Measurements from ENCODE around the gene GTPBP6. TPM values are rescaled to one million over a fixed set of nuclear protein-coding genes. Genes with fewer than 3 reads are reported as not detected.

Gene GTPBP6, protein sequence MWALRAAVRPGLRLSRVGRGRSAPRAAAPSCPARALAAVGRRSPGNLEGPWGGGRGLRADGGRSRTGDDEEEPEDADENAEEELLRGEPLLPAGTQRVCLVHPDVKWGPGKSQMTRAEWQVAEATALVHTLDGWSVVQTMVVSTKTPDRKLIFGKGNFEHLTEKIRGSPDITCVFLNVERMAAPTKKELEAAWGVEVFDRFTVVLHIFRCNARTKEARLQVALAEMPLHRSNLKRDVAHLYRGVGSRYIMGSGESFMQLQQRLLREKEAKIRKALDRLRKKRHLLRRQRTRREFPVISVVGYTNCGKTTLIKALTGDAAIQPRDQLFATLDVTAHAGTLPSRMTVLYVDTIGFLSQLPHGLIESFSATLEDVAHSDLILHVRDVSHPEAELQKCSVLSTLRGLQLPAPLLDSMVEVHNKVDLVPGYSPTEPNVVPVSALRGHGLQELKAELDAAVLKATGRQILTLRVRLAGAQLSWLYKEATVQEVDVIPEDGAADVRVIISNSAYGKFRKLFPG
- total RNA-seq: 51.4 TPM
- long read RNA-seq, transcript GTPBP6-201 (10 exons, 1,907 nt): major isoform, 92 of 117 reads
- long read RNA-seq, partial matches to known transcripts: 10 of 117 reads
- long read RNA-seq, other reads (novel, unspliced or antisense): 15 of 117 reads

GRCh38 chrX:318739-319578 is at the start of gene GTPBP6:
GTPBP6 (minus strand) TSS chrX:318796; CDS start chrX:318787, 9 bp downstream.
- ATAC-seq: peak; percentile 95
- DNase-seq (ENCODE audit: missing footprints): peak; percentile 100
- intact Hi-C loops (cut with DNase I): loop anchor here (2.0 to 5.0 kb wide), 3 partner anchors 50 to 93 kb away; partner anchors contain the start of gene PPP2R3B

DNA sequence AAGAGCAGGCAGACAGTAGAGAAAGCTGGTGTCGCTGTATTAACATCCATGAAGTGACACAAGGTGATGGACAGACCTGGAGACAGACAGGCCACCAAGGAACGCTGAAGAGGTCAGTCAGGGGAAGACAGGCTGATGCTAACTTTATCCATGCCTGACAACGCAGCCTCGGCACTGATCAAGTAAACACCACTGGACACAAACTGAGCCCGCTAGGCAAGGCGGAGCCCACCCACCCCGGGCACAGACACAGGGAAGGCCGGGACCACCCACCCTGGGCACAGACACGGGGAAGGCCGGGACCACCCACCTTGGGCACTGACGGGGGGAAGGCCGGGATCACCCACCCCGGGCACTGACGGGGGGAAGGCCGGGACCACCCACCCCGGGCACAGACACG is 49.3 kb upstream of the GTPBP6 start:
- peak; percentile 46 for DNase-seq (ENCODE audit: missing footprints)
- intact Hi-C loops (cut with DNase I): loop anchor here (2.0 kb wide), 1 partner anchor 49 kb away; the partner anchor contains the start of gene GTPBP6
- no peak for ATAC-seq

DNA sequence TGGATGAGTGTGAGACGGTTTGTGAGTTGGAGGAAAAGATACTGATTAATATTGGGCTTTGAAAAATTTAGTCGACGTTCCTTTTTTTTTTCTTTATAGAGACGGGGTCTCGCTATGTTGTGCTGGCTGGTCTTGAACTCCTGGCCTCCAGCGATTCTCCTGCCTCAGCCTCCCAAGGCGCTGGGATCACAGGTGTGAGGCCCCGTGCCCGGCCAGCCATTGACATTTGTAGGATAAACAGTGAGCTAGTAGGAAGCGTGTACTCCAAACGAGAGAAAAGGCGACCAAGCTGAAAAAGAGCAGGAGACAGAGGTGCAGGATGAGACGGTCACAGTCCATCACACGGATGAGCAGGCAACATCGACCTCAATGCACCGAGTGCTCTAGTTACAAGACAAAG is 48.8 kb upstream of the GTPBP6 start:
- intact Hi-C loops (cut with DNase I): no loop called here
- DNase-seq (ENCODE audit: missing footprints): peak; percentile 18
- ATAC-seq: no peak

DNA sequence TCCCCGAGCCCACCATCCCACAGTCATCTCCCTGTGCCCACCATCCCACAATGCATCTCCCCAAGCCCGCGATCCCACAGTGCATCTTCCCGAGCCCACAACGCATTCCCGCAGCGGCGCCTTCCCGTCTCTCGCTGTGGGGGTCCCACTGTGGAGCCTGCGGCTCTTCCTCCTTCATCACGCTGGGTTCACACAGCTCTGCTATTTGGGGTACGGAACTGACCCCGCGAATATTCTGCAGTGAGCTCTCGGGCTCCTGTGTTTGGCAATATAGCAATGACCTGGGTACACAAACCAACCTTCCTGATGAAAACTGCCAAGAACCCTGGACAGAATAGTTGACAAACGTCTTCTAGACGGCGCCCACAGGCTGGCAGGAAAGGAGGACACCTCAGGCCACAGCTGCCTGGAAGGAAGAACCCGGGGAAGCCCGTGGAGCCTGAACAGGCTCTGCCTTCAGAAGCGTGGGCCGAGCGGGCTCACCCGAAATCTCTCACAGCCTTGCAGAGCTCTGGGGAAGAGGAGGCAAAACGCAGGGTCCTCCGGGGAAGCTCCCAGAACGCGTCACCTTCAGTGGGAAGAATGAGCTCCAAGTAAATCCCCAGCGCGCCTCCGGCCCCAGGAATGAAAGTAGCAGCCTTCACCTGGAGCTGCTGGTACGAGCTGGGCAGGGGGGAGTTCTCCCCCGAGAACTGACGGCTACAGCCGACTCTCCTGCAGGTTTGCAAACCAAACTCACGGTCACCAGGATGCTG is 45.2 kb upstream of the GTPBP6 start:
- ATAC-seq (no peak), DNase-seq (ENCODE audit: missing footprints) (peak; percentile 48)
- intact Hi-C loops (cut with DNase I): no loop called here

GRCh38 chrX:362937-363620 is 44.5 kb upstream of the GTPBP6 start:
- ATAC-seq: no peak
- intact Hi-C loops (cut with DNase I): no loop called here
- peak; percentile 25 for DNase-seq (ENCODE audit: missing footprints)

DNA sequence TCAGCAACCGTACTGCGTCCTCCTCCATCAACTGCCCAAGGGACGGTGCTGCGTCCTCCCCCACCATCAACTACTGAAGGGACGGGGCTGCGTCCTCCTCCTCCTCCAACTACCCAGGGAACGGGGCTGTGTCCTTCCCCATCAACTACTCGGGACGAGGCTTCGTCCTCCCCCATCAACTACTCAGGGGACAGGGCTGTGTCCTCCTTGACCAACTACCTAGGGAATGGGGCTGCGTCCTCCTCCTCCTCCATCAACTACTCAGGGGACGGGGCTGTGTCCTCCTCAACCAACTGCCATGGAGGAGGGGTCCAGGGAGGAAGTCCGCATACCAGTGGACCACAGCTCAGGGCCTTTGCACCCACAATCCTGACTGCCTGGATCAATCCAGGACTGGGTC is 43.8 kb upstream of the GTPBP6 start:
- intact Hi-C loops (cut with DNase I): no loop called here
- DNase-seq (ENCODE audit: missing footprints) (peak; percentile 46), ATAC-seq (peak; percentile 7)

DNA sequence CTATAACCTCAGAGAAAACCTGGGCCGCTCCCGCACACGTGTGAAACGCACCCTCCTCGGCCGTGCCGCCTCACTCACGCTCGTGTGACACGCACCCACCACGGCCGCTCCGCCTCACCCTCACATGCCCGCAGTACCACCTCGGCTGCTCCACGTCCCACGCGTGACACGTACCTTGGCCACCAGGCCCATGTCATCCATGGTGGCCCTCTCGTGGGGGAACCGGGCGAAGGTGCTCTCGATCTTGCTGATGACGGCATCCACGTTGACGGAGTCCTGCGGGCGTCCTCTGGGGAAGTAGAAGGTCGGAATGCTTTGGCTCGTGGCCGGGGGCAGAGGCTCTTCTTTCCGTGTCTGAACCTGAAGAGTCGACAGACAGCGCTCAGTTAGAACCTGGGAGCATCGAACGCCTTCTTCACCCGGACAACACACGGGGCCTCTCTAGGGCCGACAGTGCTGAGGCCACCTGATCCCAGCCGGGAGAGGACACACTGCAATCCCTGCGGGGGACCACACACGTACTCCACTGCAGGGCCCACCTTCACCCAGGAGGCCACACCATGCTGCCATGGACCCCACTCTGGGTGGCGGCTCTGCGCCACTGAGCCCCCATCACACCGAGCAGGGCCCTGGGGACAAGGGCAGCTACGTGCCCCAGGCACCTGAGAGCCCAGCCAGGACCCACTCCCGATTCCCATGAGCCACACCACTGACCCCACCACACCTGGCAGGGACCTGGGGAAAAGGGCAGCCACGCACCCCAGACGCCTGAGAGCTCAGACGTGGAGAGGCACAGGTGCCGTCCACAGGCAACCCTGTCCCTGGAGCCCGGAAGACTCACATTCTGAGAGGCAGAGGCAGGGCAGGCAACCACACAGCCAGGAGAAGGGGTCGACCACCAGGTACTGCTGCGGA is 42.9 kb upstream of the GTPBP6 start:
- ATAC-seq: no peak
- peak; percentile 52 for DNase-seq (ENCODE audit: missing footprints)
- intact Hi-C loops (cut with DNase I): no loop called here

DNA sequence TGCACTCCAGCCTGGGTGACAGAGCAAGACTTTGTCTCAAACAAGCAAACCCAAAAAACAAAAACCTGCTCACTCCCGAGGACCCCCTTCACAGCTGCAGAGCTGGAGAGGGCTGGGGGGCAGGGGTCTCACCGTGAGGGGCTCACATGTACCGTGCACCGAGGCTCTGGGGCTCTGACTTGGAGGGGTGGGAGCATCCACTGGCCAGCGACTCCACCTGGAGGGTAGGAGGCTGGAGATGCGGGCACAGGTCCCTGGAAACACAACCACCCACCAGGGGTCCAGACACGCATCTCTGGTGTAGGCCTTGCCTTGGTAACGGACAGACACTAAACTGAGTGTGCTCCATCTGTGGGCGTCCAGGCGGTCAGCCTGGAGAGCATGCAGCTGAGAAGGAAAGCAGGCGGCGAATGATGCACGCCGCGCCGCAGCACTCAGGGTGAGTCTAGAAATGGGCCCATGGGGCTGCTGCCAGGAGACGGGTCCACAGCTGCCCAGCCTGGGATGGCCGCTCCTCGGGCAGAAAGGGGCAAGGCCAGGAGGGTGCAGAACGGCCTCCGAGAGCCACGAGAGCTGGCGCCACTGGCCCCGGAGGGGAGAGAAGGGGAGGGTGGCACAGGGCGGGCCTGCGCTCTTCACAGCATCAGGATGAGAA is 42.0 kb upstream of the GTPBP6 start:
- intact Hi-C loops (cut with DNase I): no loop called here
- peak; percentile 32 for DNase-seq (ENCODE audit: missing footprints)
- ATAC-seq: no peak

DNA sequence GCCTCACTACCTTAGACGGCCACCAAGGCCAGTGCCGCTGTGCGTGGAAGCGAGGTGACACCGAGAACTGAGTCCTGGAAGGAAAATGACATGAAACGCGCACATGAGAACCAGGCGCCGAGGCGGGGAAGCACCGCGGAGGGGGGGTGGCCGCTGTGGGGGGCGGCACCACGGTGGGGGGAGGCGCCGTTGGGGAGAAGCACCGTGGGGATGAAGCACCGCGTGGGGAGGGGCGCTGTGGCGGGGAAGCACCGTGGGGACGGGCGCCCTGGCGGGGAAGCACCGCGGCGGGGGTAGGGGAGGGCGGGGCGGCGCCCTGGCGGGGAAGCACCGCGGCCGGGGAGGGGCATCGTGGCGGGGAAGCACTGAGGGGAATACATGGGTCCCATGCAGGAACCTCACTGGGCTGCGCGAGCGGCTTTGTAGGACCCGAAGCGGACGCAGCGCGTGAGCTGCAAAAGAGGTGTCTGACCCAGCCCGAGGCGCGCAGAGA is 40.1 kb upstream of the GTPBP6 start:
- ATAC-seq (no peak), DNase-seq (ENCODE audit: missing footprints) (peak; percentile 43)
- intact Hi-C loops (cut with DNase I): no loop called here

DNA sequence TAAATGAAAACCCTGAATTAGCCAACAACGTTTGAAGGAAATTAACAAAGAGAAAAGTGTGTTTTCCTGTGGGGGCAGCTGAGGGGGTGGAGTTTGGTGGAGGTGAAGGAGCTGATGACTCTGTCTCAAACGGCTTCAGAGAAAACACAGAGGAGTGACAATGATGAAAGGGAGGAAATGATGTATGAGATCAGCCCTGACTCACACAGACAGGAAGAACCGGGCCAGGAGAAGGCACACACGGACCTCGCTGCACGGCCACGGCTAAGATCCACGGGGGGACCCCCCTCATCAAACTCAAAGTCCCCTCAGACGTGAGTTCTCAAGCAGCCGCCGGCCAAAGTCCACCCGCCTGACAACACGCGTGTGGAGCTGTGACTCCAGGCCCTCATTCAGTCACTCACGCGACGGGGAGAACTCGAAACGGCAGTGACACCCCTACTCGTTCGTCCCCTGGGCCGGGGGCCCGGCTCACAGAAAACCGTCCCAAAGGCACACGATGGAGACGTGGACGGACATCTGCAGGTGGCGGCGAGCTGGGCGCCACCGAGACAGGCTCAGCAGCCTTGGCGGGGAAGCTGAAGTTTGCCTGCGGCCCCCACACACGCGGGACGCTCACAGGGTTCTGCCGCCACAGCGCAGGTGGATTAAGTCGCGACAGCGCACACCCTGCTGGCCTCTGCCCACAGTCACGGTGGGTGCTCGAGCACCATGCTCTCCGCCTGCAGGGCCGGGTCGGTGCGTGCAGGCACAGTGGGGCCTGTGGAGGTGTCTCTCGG is 39.3 kb upstream of the GTPBP6 start:
- ATAC-seq: no peak
- intact Hi-C loops (cut with DNase I): no loop called here
- DNase-seq (ENCODE audit: missing footprints): peak; percentile 41

DNA sequence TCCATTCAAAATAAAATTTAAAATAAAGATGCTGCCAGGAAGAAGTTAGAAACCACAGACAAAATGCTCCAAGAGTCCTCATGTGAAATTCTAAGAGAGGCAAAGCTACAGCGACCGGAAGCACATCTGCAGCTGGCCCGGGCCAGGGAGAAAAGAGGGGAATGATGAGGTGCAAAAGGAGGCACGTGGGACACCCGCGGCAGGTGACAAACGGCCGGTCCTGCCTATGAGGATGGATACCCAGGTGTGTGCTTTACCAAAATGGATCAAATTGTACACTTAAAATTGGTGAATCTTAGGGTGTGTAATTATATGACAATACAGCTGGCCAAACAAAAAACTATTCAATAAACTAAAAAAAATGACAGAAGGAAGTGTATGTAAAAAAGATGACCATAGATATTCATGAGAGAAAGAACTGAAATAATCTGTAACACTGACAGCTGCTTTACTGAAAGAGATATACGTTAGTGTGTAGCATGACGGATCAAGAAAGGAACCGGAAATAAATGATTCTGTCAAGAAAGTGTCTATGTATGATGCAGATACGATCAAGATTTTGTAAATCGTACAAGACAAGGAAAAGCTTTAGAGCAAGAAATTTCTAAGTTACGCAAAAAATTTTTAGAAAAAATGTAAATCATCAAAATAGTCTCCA is 38.6 kb upstream of the GTPBP6 start:
- no peak for ATAC-seq

GRCh38 chrX:356385-357034 is 37.9 kb upstream of the GTPBP6 start:
- ATAC-seq: no peak
- DNase-seq (ENCODE audit: missing footprints): no peak
- intact Hi-C loops (cut with DNase I): no loop called here

More for the DNA sequence above, 38.6 kb upstream of the GTPBP6 start:
- DNase-seq (ENCODE audit: missing footprints): peak; percentile 34
- intact Hi-C loops (cut with DNase I): no loop called here

DNA sequence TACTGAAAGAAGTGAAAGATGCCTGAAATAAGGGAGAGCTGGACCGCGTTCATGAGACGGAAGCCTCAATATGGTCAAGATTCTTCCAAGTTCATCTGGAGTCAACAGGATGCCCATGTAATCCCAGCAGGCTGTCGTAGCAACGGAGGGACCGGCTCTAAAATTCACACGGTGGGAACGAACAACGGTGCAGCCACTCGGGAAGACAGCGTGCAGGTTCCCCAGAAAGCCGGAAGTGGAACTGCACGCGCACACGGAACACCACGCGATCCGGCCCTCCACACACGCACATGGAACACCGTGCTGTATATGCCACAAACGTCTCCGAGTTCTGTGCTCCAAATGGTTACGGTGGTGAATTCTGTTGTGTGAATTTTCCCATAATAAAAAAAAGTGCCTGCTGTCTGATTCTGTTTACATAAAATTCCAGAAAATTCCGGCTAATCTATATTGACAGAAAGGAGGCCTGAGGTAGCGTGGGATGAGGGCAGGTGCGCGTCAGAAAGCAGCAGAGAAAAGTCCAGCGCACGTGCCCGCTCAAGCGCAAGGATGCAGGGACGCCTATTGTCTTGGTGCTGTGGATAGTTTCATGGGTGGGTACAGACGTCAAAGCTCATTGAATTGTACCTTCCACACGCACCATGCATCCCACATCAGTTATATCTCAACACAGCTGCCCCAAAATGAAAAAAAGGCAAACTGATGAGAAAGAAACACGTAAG is 36.9 kb upstream of the GTPBP6 start:
- no peak for DNase-seq (ENCODE audit: missing footprints)
- ATAC-seq: no peak
- intact Hi-C loops (cut with DNase I): no loop called here
